ENCODE data around the gene DCUN1D5.
A peak's percentile ranks its signal among the peaks of the same experiment; 100 is the strongest.

The DCUN1D5 gene

DNA sequence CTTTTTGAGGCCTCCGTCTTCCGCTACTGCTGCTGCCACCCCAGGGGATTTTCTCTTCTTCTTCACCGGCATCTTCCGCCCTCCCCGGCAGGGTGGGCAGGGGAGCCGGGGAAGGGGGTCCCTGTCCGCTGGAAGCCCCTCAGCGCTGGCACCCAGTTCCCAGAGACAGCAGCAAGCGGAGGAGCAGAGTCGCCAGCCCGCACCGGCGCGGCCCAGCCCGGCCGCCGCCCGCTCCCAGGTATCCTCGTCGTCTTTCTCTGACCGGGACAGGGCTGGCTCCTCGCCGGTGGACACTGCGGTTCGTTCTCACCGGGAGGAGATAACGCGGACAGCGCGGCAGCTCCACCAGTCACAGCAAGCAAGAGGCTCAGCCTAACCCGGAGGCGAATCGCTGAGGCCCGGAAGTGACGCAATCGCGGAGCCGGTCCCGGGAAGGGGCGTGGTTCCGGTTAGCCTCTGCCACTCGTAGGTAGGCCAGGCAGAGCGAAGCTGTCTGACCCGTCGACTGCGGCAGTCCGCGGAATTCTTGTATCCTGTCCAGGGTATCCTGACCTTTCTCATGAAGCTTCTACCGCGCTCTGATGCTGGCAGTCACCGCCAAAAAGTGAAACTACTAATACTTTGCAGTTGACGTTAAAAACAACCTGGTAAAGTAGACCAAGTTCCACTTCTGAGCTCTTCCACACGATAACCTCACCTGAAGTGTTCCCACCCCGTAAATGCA lies at the start of gene DCUN1D5:
TSS of gene DCUN1D5 (minus strand) at position 360 of the 724 bp plus-strand sequence. CDS start at position 72, 288 bp downstream.
- DNase-seq, result peak; percentile 92

DNA sequence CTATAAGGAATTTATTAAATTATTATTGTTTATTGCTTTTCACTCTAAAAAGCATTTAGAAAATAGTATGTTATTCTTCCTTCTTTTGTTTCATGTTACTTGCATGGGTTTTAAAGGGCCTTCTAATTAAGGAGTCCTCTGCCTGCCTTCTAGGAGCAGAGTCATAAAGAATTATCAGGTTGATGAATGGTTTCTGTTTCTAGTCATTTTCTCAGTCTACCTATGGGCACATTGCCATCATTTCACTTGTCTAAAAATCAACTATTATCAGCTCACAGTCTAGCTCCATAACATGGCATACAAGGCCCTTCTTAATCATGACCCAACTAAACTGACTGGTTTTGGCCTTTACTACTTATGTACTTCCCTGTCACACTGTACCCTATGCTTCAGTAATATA lies 33.5 kb upstream of the DCUN1D5 start:
- DNase-seq, result no peak

DNA sequence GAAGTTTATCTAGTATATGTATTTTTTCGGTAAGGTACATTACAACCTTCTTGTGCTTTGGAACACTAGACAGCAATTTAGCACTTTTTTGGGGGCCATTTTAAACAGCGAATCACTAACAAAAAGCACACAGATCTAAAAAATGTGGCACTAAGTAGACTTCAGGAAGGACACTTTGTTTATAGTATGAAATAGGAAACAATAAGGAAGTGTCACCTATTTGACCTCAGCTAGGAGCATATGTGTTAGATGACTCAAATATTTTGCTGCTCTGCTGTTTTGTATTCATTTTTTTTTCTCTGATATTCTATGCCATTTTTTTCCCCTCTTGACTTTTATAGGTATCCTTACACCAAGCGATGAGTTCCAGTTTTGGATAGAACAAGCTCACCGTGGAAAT lies 22.9 kb upstream of the DCUN1D5 start:
- no peak for DNase-seq

DNA sequence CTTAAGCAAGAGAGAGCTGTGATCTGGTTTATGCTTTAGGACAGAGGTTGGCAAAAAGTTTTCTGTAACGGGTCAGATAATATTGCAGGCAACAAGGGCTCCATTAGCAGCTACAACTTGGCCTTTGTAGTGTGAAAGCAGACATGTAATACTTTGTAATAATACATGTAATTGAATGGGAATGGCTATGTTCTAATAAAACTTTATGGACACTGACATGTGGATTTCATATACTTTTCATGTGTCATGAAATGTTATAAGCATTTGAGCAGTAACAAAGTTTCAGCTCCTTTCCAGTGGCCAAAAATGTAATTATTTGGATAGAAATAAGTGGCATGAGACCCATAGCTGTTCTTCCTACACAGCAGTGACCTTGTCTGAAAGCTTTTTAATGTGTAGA lies 20.4 kb upstream of the DCUN1D5 start:
- DNase-seq, result no peak

DNA sequence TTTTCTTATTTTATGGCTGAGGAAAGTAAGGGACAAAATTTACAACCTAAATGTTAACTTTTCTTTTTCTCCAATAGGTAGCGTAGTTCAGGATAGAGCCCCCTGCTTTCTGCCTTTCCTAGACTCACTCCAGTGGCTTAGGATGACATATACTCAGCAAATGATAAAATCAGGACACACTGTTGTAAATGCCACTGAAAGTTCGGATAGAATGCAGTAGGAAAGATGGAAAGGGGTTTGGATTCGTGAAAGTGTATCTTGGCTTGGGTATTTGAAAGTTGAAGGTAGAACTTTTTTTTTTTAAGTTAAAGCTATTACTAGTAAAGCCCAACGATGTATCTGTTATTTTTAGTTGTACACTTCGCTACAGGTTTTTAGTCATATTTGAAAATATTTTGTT lies 19.4 kb upstream of the DCUN1D5 start:
- DNase-seq, result no peak

DNA sequence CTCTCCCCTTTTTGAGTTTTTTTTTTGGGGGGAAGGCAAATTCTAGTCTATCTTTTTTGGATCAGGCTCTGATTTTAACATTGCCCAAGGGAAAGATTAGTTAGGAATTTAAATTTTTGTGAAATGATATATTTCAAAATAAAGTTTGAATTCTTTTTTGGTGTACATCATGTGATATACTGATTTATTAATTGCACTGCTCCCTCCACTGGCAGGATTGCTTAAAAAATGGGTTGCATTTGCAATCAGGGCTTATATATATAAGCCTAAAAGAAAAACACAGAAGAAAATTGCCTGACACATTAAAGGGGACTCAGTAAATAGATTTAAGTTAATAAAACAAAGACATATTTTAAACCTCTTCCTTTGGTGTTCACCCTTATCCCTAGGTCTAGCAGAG lies 18.4 kb upstream of the DCUN1D5 start:
- peak; percentile 54 for DNase-seq

DNA sequence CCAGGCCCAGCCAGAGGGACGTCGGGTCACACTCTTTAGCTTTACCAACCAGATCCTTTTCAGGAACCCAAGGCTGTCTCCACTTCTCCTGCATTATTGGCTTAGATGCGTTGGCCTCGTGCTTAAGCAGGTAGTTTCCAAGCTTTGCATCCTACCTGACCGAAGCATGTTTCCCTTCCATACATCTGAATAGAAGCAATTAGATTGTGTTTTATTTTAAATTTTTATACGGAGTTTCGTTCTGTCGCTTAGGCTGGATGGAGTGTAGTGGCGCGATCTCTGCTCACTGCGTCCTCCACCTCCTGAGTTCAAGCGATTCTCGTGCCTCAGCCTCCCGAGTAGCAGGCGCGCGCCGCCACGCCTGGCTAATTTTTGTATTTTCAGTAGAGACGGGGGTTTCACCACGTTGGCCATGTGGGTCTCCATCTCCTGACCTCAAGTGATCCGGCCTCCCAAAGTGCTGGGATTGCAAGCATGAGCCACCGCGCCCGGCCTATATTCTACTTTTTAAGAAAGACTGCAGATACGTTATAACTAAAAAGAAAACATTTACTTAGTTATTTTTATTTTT lies 17.9 kb upstream of the DCUN1D5 start:
- no peak for DNase-seq

DNA sequence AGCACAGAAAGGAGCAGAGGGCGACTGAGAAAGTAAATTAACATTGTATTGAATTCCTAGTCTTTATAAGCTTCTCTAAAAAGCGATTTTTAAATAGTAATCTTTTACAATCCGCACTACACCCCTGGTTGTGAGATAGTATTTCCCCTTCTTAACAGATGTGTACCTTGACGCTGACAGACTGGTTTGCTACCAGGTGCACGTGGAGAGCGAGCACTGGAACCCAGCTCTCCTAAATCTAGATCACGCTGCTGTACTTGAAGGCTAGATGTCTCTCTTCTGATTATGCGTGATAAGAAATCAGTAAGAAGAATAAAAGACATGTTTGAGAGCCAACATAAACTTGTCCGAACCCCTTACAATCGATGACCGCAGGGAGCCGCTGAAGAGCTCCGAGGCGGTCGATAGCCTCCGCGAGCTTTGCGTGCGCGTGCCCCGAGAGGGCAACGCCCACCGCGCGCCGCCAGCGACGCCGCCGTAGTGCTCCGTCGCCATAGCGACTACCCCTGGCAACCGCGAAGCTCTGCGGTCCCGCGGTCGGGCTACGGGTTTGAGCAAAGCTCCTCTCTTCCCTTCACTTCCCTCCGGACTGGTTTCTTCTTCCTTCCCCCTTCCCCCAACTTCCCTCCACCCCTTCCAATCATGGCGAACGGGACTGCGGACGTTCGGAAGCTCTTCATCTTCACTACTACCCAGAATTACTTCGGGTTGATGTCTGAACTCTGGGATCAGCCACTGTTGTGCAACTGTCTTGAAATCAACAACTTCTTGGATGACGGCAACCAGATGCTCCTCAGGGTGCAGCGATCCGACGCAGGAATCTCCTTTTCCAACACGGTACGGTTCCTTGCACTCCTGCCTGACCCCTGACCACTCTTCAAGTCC lies 17.2 kb upstream of the DCUN1D5 start, which contains the start of gene DYNC2H1:
TSS of gene DYNC2H1 (plus strand) at position 494 of the 885 bp plus-strand sequence. CDS start at position 643, 149 bp downstream.
- DNase-seq, result peak; percentile 95

DNA sequence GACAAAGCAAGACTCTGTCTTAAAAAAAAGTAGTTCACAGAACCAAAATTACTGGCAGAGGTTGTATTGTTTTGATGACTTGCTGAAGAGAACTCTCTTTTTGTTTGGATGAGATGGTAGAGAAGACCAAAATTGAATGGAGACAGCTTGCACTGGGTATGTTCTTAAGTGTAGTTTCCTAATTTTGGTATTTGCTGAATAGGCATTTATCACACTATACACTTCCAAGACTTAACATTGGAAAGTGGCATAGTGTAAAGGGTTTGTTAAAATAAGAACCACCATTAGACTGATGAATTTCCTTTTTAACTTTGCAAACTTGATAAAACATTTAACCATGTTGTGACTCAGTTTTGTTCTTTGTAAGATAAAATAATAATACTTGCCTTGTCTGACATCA lies 5.3 kb upstream of the DCUN1D5 start:
- DNase-seq, result no peak

DNA sequence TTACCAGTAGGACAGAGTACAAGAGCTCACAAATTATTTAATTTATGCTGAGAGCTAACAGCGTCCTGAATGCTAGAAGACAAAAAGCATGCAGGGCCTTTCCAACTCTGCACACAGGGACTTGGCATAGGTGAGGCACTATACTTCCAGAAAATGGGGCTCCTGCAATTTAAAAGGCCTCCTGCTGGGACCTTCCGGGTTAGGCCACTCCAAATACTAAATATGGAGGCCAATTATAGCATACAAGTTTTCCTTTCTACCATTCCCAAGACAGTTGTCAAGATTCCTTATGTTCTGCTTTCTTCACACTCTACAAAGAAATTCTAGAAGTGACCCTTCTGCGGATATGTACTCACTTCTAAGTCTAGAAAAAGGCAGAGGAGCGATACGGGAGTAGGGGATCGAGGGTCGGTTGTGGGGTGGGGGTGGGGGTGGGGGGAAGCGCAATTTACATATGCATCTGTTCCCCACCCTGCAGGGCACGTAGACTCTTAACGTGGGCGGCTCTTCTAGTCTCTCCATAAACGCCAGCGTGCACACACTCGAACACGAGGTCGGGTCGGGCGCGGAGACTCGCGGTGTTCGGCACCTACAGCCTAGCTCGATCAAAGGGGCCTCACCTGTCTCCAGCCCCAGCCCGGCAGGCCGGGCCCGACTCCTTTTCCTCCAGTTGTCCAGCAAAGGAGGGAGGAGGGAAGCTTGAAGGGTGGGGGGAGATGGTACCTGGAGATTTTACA lies 728 bp downstream of the DCUN1D5 start:
- DNase-seq, result peak; percentile 35

DNA sequence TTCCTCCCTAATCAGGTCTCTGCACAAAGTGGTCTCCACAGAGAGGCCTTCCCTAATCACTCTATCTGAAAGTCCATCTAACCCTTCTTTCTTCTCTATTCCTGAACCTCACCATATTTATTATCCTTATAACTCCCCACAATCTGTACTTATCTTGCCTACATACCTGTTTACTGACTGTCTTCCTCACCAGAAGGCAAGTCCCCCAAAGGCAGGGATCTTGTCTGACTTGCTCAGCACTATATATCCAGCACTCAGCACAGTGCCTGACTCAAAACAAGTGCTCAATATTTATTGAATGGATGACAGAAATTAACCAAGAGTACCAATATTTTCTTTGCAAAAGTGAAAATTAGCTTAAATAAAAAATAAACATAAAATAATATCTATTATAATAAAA lies 5.5 kb downstream of the DCUN1D5 start:
- DNase-seq, result no peak

DNA sequence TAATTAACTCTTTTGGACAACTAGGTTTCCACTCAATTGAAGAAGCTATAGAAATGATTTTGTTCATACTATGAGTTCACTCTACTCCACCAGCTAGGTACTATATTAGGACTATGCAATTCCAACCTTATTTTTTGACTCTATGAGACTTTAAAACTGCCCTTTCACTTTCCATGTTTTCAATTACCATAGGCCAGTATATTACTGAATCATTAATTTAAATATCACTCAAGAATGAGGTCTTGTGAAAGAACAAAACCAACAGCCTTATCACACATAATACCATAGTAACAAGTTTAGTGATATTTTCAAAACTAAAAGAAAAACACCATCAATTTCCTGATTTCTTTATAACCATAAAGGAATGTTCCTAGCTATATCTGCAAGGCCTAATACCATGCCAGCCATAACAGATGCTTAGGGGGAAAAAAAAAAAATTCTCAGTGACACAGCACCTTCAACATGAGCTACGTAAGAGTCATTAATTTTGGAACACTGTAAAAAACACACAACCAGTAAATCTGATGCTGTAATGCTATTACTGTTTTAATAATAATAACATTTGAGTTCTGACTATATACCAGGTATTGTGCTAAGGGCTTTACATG lies 6.1 kb downstream of the DCUN1D5 start:
- DNase-seq, result no peak

DNA sequence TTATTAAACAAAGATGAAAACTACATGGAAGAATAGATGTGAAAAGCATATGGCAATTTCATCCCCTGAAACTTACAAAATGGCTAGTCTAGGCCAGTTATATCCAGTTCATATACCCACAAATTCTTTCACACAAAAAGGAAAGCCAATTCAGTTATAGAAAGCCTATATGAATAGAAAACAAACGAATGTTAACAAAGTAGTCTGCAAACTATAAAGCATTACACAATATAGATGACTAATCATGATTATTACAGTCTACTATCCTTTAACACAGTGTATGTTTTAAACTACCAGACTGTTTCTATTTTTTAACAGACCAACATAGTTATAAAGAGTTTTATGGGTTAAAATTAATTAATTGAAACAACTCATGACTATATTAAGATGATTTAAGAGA lies 12.1 kb downstream of the DCUN1D5 start:
- peak; percentile 66 for DNase-seq

DNA sequence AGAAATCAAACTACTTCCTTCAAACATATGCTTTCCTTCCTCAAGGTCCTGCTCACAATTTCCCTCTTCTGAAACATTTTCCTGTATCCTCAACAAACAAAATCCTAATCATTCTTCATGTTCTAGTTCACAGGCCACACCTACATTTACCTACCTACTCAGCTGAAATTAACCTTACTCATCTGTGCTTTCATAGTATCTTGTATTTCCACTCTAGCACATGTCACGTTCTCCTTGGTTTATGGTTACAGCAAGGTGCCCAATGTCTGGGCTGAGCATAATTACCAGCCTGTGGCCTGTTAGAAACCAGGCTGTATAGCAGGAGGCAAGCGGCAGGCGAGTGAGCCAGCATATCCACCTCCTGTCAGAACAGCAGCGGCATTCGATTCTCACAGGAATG lies 13.2 kb downstream of the DCUN1D5 start:
- no peak for DNase-seq

DNA sequence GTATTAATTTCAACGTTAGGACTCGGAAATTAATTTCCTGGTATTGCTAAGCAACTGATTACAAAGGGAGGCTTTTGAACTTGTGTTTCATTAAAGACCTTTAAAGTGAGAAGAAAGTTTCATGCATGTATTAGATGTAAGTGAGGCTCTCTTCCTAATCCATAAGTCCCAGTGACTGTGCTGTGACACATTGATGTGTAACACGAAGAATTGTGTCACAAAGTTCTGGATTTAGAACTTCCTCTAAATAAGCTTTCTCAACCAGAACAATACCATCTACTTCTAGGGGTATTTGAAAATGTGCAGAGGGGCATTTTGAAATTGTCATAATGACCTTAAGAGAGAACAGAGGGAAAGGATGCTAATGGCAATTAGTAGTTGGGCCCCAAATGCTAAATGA lies 14.4 kb downstream of the DCUN1D5 start:
- no peak for DNase-seq

DNA sequence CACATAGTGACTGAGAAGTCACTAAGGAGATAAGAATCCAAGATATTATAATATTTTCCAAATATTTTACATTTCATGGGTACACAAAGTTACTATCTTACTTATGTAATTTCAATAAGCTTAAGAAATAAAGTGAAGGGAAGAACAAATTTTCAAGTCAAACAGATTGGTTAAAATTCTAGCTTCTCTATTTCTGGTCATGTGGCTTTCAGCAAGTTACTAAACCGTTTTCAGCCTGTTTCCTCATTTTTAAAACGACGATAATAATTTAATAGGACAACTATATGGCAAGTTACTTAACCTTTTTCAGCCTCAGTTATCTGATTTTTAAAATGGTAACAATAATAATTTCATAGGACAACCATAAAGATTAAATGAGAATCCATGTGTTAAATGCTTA lies 15.6 kb downstream of the DCUN1D5 start:
- no peak for DNase-seq

DNA sequence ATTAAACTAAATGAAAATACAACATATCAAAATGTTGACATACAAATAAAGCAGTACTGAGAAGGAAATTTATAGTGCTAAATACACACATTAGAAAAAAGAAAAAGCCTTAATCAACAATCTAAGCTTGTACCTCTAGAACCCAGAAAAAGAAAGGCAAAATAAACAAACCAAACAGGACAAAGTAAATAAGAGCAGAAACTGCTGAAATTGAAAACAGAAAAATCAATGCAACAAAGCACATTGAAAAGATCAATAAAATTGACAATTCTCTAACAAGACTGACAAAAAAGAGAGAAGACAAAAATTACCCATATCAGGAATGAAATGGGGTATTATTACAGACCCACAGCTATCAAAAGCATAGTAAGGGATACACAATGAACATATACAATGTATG lies 21.0 kb downstream of the DCUN1D5 start:
- no peak for DNase-seq

DNA sequence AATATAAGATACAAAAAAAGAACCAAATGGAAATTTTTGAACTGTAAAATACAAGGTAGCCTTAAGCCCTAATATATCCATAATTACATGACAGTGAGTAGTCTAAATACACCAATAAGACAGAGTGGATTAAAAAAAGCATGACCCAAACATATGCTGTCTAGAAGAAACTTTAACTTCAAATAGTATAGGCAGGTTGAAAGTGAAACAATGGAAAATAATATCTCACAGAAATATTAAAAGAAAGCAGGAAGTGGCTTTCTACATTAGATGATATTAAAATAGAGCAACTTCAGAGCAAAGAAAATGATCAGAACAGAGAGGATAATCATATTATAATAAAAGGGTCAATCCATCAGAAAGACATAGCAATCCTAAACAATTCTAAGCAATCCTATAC lies 21.8 kb downstream of the DCUN1D5 start:
- no peak for DNase-seq

DNA sequence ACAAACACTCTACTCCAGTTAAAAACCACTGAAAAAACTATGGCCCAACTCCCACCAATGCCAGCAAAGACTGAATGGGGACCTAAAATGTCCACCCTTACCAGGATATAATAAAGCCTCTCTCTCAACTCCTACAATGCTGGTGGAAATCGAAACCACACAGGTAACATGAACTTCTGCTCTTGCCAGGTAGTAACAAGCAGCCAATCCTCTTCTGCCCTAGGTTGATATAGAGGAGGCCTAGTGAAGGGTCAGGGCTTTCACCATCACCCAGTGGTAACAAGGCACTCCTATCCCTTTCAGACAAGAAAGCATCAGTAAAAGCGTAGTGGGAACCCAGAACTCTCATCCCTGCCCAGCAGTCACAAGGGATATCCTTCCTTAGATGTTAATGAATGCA lies 22.6 kb downstream of the DCUN1D5 start:
- no peak for DNase-seq

DNA sequence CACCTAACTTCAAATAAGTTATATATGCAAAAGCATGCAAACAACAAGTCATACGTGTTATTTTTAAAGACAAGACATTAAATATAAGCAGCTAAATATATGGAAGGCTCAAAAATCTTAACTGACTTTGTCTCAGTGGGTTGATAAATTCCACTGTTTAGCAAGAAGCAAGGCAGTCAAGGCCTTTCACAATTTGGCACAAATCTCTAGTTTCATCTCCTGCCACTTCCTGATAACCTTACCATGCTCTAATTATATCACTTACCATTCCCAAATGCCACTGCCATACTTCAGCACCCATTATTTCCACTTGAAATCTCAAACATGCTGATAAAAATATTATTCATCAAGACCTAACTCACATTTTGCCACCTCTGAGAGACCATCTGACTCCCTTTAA lies 24.8 kb downstream of the DCUN1D5 start:
- no peak for DNase-seq

DNA sequence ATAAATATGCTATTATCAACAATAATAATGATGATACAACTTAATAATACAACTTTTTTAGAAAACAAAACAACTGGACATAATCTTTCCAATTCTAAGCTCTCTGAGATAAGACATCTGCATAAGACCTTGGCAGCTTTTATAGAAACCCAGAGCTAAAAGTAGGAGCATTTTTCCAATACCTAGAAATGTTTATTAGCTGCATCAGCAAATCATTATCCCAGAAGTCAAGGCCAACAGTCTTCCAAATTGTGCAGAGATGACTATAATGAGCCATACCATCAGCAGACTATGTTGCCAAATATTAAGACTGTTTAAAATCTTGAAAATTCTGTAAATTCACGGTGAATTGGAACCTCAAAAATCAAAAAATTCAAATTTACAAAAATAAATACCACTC lies 30.3 kb downstream of the DCUN1D5 start:
- DNase-seq, result no peak

DNA sequence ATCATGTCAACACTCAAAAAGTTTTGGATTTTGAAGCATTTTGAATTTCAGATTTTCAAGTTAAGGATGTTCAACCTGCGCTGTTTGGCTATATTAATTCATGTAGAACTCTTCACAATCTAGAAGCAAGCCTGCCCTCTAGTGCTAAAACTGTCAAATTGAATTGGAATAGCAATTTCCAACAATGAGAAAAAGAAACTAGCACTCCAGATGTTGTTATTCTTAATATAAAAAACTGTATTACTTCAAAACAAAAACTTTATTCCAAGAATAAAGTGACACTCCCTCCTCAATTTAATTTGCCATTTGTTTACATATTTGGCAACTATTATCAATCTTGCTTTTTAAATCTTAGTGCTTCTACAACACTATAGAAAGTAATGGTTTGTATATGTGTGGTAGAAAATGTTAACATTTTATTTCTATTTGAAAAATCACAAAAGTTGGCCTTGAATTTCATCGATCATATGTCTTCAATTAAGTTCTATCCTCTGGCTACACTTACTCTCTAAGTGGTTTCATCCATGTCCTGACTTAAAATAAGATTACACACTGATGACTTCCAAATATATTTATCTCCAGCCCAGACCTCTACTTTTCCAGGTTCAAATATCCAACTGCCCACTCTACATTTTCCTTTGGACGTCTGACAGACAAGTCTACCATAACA lies 36.6 kb downstream of the DCUN1D5 start:
- peak; percentile 64 for DNase-seq

All from HCEC 1CT (cell line).